Liver (tissue), 9 donors: ENCODE data around the gene SPATA4. TPM values are rescaled to one million over a fixed set of nuclear protein-coding genes. Genes with fewer than 3 reads are reported as not detected.

ENCODE experiments used
- DNase-seq: peaks from one replicate; pipeline ENCODE4 v3.0.0-alpha.2; 2017; ENCODE audit warnings: low spot score
- H3K27ac ChIP-seq, 2 donors: one replicate each; pipeline ENCODE4 v1.7.0; 2013; ENCODE audit warnings: inconsistent platforms in 2 of 2, low read length in 2 of 2, control low read depth in 1 of 2, low read depth in 1 of 2, mild to moderate bottlenecking in 1 of 2
- H3K27me3 ChIP-seq, 4 donors: one replicate each; pipeline versions ENCODE4 v1.6.1 to v1.7.0; 2013; ENCODE audit warnings: low read length in 3 of 4, inconsistent platforms in 1 of 4, mild to moderate bottlenecking in 1 of 4, moderate library complexity in 1 of 4; ENCODE audit not compliant: control insufficient read depth in 4 of 4, insufficient read depth in 4 of 4
- H3K36me3 ChIP-seq, 4 donors: one replicate each; pipeline versions ENCODE4 v1.6.1 to v1.7.0; 2013; ENCODE audit warnings: low read length in 3 of 4, mild to moderate bottlenecking in 3 of 4, low read depth in 1 of 4, moderate library complexity in 1 of 4; ENCODE audit not compliant: control insufficient read depth in 4 of 4, insufficient read depth in 3 of 4
- H3K4me1 ChIP-seq, 4 donors: one replicate each; pipeline versions ENCODE4 v1.6.1 to v1.7.0; 2013; ENCODE audit warnings: low read length in 3 of 4, mild to moderate bottlenecking in 3 of 4, moderate library complexity in 1 of 4; ENCODE audit not compliant: control insufficient read depth in 4 of 4, insufficient read depth in 4 of 4
- H3K4me3 ChIP-seq, 3 donors: one replicate each; pipeline versions ENCODE4 v1.6.1 to v1.7.0; 2013; ENCODE audit warnings: low read length in 3 of 3, control low read depth in 1 of 3, low read depth in 1 of 3, mild to moderate bottlenecking in 1 of 3
- H3K9ac ChIP-seq, 2 donors: one replicate each; pipeline ENCODE4 v1.7.0; 2013; ENCODE audit warnings: low read length in 2 of 2, mild to moderate bottlenecking in 2 of 2, moderate library complexity in 2 of 2, control low read depth in 1 of 2, low read depth in 1 of 2
- H3K9me3 ChIP-seq, 4 donors: one replicate each; pipeline versions ENCODE4 v1.6.1 to v1.7.0; 2013; ENCODE audit warnings: low read length in 3 of 4; ENCODE audit not compliant: control insufficient read depth in 4 of 4
- ATF3 ChIP-seq: IDR thresholded peaks from 2 replicates; pipeline ENCODE4 v1.6.1; 2016; ENCODE audit warnings: antibody characterized with exemption
- FOXA1 ChIP-seq: IDR thresholded peaks from 2 replicates; pipeline ENCODE4 v1.6.1; 2016; ENCODE audit warnings: antibody characterized with exemption
- FOXA2 ChIP-seq: IDR thresholded peaks from 2 replicates; pipeline ENCODE4 v1.6.1; 2016; ENCODE audit warnings: antibody characterized with exemption
- GABPA ChIP-seq, 2 donors: IDR thresholded peaks in 1 of 2; conservative IDR thresholded peaks in 1 of 2; 2 replicates each; pipeline ENCODE4 v1.6.1; 2016; ENCODE audit warnings: antibody characterized with exemption in 2 of 2, mild to moderate bottlenecking in 1 of 2, moderate library complexity in 1 of 2
- HNF4A ChIP-seq, 2 donors: conservative IDR thresholded peaks; 2 replicates each; pipeline ENCODE4 v1.6.1; 2016; ENCODE audit warnings: antibody characterized with exemption in 2 of 2, mild to moderate bottlenecking in 2 of 2
- HNF4G ChIP-seq: IDR thresholded peaks from 2 replicates; pipeline ENCODE4 v1.6.1; 2016; ENCODE audit warnings: antibody characterized with exemption
- JUND ChIP-seq, 2 donors: IDR thresholded peaks; 2 replicates each; pipeline ENCODE4 v1.6.1; 2016; ENCODE audit warnings: antibody characterized with exemption in 2 of 2
- MAX ChIP-seq: IDR thresholded peaks from 2 replicates; pipeline ENCODE4 v1.6.1; 2016; ENCODE audit warnings: antibody characterized with exemption
- NR2F2 ChIP-seq: IDR thresholded peaks from 2 replicates; pipeline ENCODE4 v1.6.1; 2016; ENCODE audit warnings: antibody characterized with exemption
- RAD21 ChIP-seq, 2 donors: IDR thresholded peaks; 2 replicates each; pipeline ENCODE4 v1.6.1; 2016; ENCODE audit warnings: antibody characterized with exemption in 2 of 2, mild to moderate bottlenecking in 2 of 2
- REST ChIP-seq: IDR thresholded peaks from 2 replicates; pipeline ENCODE4 v1.6.1; 2016; ENCODE audit warnings: antibody characterized with exemption, mild to moderate bottlenecking
- RXRA ChIP-seq, 2 donors: IDR thresholded peaks; 2 replicates each; pipeline ENCODE4 v1.6.1; 2017 to 2018; ENCODE audit warnings: antibody characterized with exemption in 2 of 2, mild to moderate bottlenecking in 1 of 2
- SP1 ChIP-seq: IDR thresholded peaks from 2 replicates; pipeline ENCODE4 v1.6.1; 2018; ENCODE audit warnings: antibody characterized with exemption, mild to moderate bottlenecking
- YY1 ChIP-seq: IDR thresholded peaks from 2 replicates; pipeline ENCODE4 v1.6.1; 2016; ENCODE audit warnings: antibody characterized with exemption, mild to moderate bottlenecking
- WGBS: extraction: QIAGEN DNeasy Blood & Tissue Kit; methylation state at CpG from one replicate; pipeline ENCODE4 v1.1.7; 2013; 5-methylcytosine and 5-hydroxymethylcytosine counted together
- polyA plus RNA-seq, 2 donors: library from polyadenylated mRNA; stranded (reverse) in 1 of 2; unstranded in 1 of 2; fragments of 200-250 nt in 1 of 2; fragments of >200 nt in 1 of 2; fragmentation: Nextera tagmentation in 1 of 2; extraction: Ambion mirVana in 1 of 2; gene quantifications; one replicate each; pipeline versions ENCODE4 v1.2.1 to v1.2.3, GENCODE V29; 2013 to 2015
- total RNA-seq, 2 donors: library from RNA; depleted of rRNA; stranded (reverse); fragments of >200 nt; gene quantifications; one replicate each; pipeline ENCODE4 v1.2.3, GENCODE V29; 2014
- TF ChIP-seq, protein P1 (sequence below): fragments of 150-350 bp; IDR thresholded peaks from 2 replicates; pipeline ENCODE4 v1.5.1; 2017; ENCODE audit warnings: improper control_type of control experiment, low read depth, low read length; ENCODE audit not compliant: missing input control
- TF ChIP-seq, protein P2 (sequence below): IDR thresholded peaks from 2 replicates; pipeline ENCODE4 v1.6.1; 2016; ENCODE audit warnings: antibody characterized with exemption
- donor health status: healthy.
- donor health status: healthy.
- donor health status: healthy.
- donor health status: healthy.
- donor health status: healthy.

The SPATA4 gene
- total and polyA plus RNA-seq, 4 donors, result 0.14 TPM; not detected in 3

DNA sequence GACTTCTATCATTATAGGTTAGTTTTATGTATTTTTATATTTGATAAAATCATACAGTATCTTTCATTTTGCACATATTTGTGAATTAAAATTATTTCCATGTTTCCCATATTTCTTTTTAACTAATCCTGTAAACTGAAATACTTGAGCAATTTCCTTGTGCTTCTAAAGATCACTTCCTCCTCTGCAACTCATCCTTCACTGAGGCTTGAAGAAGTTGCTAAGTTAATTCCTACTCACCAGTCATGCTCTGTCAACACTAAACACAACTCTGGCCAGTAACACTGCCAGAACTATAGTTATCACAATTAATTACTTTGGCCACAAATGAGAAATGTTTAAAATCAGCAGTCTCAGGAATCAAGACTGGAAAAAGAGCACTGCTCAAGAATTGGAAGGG, 6.7 kb downstream of the SPATA4 start:
- H3K9me3 ChIP-seq, result no peaks in the 10 kb centered on the region
- peaks cover 0 to 7% (median 4%) of the 10 kb centered on the region in 4 donors for H3K27me3 ChIP-seq
- H3K4me1 ChIP-seq, result no peaks in the 10 kb centered on the region
- TF ChIP-seq SP1 (no peak), FOXA2 (no peak), REST (no peak), FOXA1 (no peak), HNF4A (conservative IDR thresholded peaks at IDR 0.05) (no peak), HNF4G (no peak), RAD21 (IDR thresholded peaks at IDR 0.05) (no peak), ATF3 (no peak), RXRA (IDR thresholded peaks at IDR 0.05) (no peak), JUND (IDR thresholded peaks at IDR 0.05) (no peak)
- TF ChIP-seq, protein P1, sequence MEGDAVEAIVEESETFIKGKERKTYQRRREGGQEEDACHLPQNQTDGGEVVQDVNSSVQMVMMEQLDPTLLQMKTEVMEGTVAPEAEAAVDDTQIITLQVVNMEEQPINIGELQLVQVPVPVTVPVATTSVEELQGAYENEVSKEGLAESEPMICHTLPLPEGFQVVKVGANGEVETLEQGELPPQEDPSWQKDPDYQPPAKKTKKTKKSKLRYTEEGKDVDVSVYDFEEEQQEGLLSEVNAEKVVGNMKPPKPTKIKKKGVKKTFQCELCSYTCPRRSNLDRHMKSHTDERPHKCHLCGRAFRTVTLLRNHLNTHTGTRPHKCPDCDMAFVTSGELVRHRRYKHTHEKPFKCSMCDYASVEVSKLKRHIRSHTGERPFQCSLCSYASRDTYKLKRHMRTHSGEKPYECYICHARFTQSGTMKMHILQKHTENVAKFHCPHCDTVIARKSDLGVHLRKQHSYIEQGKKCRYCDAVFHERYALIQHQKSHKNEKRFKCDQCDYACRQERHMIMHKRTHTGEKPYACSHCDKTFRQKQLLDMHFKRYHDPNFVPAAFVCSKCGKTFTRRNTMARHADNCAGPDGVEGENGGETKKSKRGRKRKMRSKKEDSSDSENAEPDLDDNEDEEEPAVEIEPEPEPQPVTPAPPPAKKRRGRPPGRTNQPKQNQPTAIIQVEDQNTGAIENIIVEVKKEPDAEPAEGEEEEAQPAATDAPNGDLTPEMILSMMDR, result no peak
- TF ChIP-seq, protein P2, sequence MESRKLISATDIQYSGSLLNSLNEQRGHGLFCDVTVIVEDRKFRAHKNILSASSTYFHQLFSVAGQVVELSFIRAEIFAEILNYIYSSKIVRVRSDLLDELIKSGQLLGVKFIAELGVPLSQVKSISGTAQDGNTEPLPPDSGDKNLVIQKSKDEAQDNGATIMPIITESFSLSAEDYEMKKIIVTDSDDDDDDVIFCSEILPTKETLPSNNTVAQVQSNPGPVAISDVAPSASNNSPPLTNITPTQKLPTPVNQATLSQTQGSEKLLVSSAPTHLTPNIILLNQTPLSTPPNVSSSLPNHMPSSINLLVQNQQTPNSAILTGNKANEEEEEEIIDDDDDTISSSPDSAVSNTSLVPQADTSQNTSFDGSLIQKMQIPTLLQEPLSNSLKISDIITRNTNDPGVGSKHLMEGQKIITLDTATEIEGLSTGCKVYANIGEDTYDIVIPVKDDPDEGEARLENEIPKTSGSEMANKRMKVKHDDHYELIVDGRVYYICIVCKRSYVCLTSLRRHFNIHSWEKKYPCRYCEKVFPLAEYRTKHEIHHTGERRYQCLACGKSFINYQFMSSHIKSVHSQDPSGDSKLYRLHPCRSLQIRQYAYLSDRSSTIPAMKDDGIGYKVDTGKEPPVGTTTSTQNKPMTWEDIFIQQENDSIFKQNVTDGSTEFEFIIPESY, result no peak
- H3K27ac ChIP-seq, result no peak overlapping the region
- H3K4me3 ChIP-seq, result no peak overlapping the region
- H3K36me3 ChIP-seq, result no peaks in the 10 kb centered on the region
- H3K9ac ChIP-seq, result no peak overlapping the region
- no peak for DNase-seq

DNA sequence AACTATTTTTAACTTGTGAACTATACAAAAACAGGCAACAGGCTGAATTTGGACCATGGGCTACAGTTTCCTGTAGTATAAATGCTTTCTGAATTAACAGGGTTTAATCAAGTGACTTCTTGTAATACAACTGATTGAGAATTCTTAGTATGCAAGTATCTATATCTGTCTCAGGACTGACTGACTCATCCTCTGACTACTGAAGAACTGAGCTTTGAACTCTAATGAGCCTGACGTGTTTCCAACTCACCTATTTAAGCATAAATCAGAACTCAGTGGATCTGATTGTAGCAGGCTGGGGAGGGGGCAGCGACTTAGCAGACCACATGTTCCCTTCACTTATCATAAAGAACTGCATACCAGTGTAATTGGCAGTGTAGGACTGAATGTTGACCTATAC, 7.8 kb downstream of the SPATA4 start:
- TF ChIP-seq MAX, result no peak
- TF ChIP-seq, protein P2, result no peak
- no peak for TF ChIP-seq NR2F2
- TF ChIP-seq RAD21 (IDR thresholded peaks at IDR 0.05), result no peak
- TF ChIP-seq YY1, result no peak
- no peak for TF ChIP-seq REST
- TF ChIP-seq ATF3, result no peak
- TF ChIP-seq GABPA (IDR thresholded peaks at IDR 0.05 in 1 of 2, conservative IDR thresholded peaks at IDR 0.05 in 1 of 2), result no peak
- Histone ChIP-seq H3K27me3 (peaks cover 0 to 7% (median 4%) of the 10 kb centered on the region in 4 donors), H3K4me3 (no peak overlapping the region), H3K27ac (no peak overlapping the region), H3K4me1 (no peaks in the 10 kb centered on the region), H3K9me3 (no peaks in the 10 kb centered on the region), H3K9ac (no peak overlapping the region), H3K36me3 (no peaks in the 10 kb centered on the region)
- WGBS, result 81% methylated on average over 2 of the region's 2 CpGs
- no peak for DNase-seq
